ENCODE results near the gene MEF2D.

GRCh38 chr1:156493154-156493631, 7.4 kb downstream of the MEF2D start:
- TF ChIP-seq CTCF (optimal IDR thresholded peaks at IDR 0.05 in 1 of 3, IDR thresholded peaks at IDR 0.05 in 1 of 3, conservative IDR thresholded peaks at IDR 0.05 in 1 of 3; ENCODE audit: extremely low read depth in 1 of 3, insufficient read depth in 2 of 3, low read length in 3 of 3), result no peak
- no peak for TF ChIP-seq EZH2 (IDR thresholded peaks at IDR 0.05; ENCODE audit: low read length)

Data from keratinocyte (primary cell).